ENCODE measurements around the gene PDGFA.
A peak's percentile ranks its signal among the peaks of the same experiment; 100 is the strongest.

The PDGFA gene

DNA sequence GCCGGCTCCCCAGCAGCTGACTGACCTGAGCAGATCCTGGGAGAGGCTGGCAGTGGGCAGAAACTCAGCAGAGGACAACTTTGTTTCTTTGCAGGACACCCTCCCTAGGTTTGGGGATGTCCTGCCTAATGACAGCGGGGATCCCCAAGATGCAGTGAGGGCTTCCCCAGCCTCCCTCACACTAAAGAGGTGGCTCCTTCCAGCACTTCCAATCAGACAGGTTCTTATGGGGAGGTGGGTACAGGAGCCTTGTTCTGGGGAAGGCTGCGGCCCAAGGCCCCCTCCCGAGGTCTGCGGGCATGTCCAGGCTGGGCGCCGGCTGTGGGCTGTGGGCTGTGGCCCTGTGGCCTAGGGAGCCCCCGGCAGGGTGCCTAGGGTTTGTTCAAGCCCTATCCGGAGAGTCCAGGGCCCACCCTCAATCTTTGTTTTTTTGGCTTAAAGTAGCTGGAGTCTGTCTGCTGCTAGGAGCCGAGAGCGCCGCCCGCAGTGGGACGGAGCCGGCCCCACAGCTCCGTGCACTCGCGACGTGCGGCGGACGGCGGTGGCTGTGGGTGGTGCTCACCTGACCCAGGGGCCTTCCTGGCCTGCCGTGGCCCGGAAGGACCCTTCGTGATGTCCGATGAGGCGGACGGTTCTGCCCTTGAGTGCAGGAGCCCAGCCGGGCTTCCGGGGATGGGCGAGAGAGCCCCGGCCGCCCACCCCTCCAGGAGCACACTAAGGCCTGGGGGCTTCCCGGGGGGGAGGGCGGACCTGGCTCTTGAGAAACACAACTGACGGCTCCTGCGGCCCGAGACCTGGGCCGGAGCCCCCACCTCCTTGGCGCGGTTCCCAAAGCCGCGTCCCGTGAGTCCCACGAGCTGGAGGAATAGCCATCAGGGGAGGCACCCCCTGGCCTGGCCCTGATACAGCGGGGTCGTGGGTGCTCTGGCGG lies 57.2 kb downstream of the PDGFA start:
- Histone ChIP-seq H3K4me3 (no peak overlapping the region), H3K36me3 (replicated peaks) (no peaks in the 10 kb centered on the region), H3K9me3 (no peaks in the 10 kb centered on the region), H3K27me3 (ENCODE audit: low read depth) (no peaks in the 10 kb centered on the region), H3K4me1 (no peaks in the 10 kb centered on the region)
- in situ Hi-C loops (cut with MboI; ENCODE audit: low sequenced_read_pairs): no loop called here
- DNase-seq (ENCODE audit: low spot score in 2 of 2): no peak

DNA sequence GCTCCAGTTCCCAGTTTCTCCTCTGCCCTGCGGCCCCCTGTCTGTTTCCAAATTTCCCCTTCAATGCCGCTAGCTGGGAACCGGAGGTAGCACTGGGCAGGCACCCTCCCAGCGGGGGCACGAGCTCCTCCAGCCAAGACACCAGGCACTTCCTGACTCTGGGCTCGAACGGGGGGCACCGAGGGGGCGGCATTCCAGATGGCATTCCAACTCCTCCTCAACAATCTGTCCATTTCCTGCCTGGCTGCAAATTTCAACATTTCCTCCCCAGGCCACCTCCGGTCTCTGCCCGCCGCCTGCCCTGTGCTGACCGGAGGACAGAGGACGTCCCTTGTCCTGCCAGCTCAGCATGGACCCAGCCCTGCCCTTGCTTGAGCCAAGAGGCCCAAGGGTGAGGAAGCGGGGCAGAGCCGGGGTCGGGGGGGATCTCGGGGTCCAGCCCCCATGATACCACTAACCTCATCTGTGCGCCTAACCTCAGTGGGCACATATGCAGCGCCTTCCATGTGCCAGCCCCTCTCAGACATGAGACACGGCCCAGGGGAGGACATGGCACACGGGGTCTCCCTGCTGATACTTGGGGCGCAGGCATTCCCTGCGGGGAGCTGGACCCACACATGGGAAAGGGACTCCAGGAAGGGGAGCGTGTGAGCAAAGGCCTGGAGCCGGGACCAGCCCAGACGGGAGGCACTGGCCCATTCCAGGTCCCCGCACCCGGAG lies 58.0 kb downstream of the PDGFA start:
- DNase-seq (ENCODE audit: low spot score in 2 of 2): no peak
- H3K4me1 ChIP-seq: no peaks in the 10 kb centered on the region
- H3K4me3 ChIP-seq: no peak overlapping the region
- H3K9me3 ChIP-seq: no peaks in the 10 kb centered on the region
- no peaks in the 10 kb centered on the region for H3K36me3 ChIP-seq (replicated peaks)
- in situ Hi-C loops (cut with MboI; ENCODE audit: low sequenced_read_pairs): no loop called here
- no peaks in the 10 kb centered on the region for H3K27me3 ChIP-seq (ENCODE audit: low read depth)

DNA sequence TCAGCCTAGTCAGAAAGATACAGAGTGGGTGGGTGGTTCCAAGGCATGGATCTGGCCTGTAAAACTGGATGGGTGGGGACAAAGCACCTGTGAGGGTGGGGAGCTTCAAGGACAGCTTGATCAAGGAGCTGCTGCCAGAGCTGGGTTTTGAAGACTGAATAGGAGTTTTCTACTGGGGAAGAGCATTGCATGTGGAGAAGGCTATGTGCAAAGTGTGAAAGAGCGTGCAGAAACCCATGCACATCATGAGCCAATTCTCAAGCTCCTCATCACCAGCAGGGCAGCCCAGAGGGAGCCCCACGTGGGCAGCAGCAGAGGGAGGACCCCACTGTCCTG lies 58.6 kb downstream of the PDGFA start:
- no peak for DNase-seq (ENCODE audit: low spot score in 2 of 2)
- Histone ChIP-seq H3K4me1 (no peaks in the 10 kb centered on the region), H3K4me3 (no peak overlapping the region), H3K9me3 (no peaks in the 10 kb centered on the region), H3K27me3 (ENCODE audit: low read depth) (no peaks in the 10 kb centered on the region), H3K36me3 (replicated peaks) (no peaks in the 10 kb centered on the region)
- in situ Hi-C loops (cut with MboI; ENCODE audit: low sequenced_read_pairs): no loop called here

DNA sequence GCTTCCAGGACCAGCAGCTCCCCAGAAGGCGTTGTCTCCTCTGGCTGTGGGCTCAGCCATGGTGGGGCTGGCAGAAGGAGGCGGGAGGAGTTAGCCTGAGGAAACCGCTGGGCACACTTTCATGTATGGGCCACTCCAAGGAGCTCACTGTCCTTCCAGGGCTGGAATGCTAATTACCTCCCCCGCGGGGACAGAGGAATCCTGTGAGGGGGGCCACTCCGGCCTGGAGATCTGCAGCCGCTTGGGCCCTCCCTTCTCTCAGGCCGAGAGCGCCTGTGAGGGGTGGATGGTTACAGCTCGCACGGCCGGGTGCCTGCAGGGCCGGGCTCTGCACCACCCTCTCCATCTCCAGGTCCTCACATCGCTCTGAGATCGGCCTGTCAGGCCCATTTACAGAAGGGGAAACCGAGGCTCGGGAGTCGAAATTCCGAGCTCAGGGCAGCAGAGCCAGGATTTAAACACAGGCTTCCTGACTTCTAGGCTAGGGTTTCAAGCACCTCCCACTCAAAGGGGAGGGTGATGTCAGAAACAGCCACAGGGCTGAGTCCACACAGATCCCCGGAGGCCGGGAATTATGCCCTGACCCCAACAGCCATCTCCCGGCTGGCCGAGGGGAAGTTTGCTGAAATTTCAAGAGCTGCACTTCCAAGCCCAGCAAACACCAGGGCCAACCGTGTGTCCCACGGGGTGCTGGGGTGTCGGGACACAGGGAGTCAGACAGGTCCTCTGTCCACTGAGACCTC lies 59.1 kb downstream of the PDGFA start:
- H3K36me3 ChIP-seq (replicated peaks): no peaks in the 10 kb centered on the region
- no peaks in the 10 kb centered on the region for H3K27me3 ChIP-seq (ENCODE audit: low read depth)
- no peaks in the 10 kb centered on the region for H3K4me1 ChIP-seq
- no peaks in the 10 kb centered on the region for H3K9me3 ChIP-seq
- no peak overlapping the region for H3K4me3 ChIP-seq
- no peak for DNase-seq (ENCODE audit: low spot score in 2 of 2)
- in situ Hi-C loops (cut with MboI; ENCODE audit: low sequenced_read_pairs): no loop called here

DNA sequence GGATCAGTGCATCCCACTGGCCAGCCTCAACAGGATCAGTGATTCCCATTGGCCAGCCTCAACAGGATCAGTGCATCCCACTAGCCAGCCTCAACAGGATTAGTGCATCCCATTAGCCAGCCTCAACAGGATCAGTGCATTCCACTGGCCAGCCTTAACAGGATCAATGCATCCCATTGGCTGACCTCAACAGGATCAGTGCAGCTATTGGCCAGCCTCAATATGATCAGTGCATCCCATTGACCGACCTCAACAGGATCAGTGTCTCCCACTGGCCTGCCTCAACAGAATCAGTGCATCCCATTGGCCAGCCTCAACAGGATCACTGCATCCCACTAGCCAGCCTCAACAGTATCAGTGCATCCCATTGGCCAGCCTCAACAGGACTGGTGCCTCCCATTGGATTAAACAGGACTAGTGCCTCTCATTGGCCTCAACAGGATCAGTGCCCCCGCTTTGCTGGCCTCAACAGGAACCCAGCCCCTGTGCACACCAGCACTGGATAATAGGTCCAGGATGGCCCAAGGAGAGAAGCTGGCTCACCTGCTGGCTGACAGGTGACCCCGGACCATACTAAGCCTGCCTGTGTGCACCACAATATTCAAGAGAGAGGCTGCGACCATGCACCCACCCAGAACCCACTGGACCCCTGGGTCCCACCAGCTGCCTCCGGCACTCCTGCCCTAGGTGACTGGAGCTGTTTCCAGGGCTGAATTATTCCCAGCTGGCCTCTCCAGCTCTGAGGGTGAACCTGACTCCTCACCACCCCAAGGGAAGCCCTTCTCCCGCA lies 59.9 kb downstream of the PDGFA start:
- DNase-seq (ENCODE audit: low spot score in 2 of 2): no peak
- H3K9me3 ChIP-seq: no peaks in the 10 kb centered on the region
- H3K36me3 ChIP-seq (replicated peaks): no peaks in the 10 kb centered on the region
- in situ Hi-C loops (cut with MboI; ENCODE audit: low sequenced_read_pairs): no loop called here
- H3K27me3 ChIP-seq (ENCODE audit: low read depth): no peaks in the 10 kb centered on the region
- H3K4me3 ChIP-seq: no peak overlapping the region
- H3K4me1 ChIP-seq: no peaks in the 10 kb centered on the region

DNA sequence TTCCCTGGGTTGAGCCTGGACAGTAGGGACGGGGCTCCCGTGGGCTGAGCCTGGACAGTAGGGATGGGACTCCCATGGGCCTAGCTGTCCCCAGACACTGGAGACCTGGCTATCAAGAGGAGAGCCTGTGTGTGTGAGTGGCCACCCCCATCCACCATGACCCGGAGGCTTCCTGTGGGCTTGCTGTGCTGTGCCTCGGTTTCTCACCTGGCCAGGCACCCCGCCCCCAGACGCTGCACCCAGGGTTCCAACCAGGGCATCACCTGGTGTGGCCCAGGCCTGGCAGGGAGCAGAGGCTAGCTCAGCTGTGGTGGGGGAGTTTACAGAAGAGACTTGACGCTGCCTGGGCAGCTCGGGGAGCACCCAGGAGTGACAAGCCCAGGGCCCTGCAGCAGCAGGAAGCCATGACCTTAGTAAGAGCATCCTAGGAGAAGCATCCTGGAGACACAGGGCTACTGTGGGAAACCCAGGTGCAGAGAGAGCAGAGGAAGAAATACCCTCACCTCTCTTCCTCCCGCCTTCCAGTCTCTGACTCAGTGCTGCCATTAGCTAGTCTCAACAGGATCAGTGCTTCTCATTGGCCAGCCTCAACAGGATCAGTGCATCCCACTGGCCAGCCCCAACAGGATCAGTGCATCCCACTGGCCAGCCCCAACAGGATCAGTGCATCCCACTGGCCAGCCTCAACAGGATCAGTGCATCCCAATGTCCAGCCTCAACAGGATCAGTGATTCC lies 61.0 kb downstream of the PDGFA start:
- H3K27me3 ChIP-seq (ENCODE audit: low read depth): no peaks in the 10 kb centered on the region
- DNase-seq (ENCODE audit: low spot score in 2 of 2): no peak
- H3K36me3 ChIP-seq (replicated peaks): no peaks in the 10 kb centered on the region
- in situ Hi-C loops (cut with MboI; ENCODE audit: low sequenced_read_pairs): no loop called here
- no peaks in the 10 kb centered on the region for H3K4me1 ChIP-seq
- no peaks in the 10 kb centered on the region for H3K9me3 ChIP-seq
- H3K4me3 ChIP-seq: no peak overlapping the region

DNA sequence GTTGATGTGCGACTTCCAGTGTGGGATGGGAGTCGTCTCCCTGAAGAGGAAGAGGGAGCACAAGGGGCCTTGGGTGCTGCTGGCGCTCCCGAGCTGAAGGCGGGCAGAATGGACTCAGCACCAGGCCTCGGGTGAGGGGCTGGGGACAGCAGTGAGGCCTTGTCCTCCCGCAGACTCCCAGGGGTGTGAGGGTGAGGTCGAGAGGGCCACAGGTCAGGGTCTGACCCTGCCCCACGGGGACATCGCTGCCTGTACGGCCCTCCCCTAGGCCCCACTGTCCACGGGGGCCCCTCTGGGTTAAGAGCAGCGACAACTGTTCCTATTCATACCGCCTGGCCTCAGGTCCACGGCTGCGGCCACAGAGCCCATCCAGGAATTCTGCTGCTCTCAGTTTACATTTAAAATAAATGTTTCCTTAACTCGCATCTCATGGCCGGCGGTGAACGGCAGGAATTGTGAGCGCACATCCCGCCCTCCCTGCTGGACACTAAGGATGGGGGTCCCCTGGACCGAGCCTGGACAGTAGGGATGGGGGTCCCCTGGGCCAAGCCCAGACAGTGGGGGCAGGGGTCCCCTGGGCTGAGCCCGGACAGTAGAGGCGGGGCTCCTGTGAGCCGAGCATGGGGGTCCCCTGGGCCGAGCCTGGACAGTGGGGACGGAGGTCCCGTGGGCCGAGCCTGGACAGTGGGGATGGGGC lies 61.7 kb downstream of the PDGFA start:
- Histone ChIP-seq H3K4me3 (no peak overlapping the region), H3K4me1 (no peaks in the 10 kb centered on the region), H3K27me3 (ENCODE audit: low read depth) (no peaks in the 10 kb centered on the region), H3K9me3 (no peaks in the 10 kb centered on the region), H3K36me3 (replicated peaks) (no peaks in the 10 kb centered on the region)
- in situ Hi-C loops (cut with MboI; ENCODE audit: low sequenced_read_pairs): no loop called here
- no peak for DNase-seq (ENCODE audit: low spot score in 2 of 2)

DNA sequence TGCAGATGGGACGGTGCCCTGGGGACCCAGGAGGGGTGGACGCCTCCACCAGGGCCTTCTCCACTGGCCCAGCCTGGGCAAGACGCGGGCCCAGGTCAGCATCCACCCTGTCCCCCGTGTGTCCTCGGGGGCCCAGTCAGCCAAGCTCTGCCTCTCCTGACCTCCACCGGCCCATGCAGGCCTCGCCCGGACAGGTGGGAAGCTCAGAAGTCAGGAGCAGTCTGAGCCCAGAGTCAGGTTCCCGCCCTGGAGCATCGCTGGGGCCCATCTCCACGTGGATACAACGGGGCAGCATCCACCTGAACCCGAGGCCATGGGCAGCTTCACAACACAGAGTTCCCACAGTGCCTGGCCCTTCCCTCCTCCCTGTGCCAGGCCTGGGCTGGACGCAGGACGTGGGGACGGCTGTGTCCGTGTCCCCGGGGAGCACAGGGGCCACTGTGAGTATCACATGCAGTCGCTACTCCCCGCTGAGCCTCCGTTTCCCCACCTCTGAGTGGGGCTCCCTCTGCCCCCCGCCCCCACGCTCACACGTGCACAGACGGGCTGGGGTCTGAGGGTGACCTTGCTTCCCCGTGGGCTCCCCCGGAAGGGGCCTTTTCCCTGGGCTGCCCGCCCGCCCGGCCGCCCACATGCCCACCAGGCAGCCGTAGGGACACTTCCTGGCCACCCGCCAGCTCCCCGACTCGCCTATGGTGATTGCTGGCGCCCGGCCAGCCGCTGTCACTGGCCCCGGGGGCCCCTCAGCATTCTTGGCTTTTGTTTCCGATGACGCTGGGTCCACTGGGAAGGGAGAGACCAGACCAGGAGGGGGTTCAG lies 64.3 kb downstream of the PDGFA start:
- H3K4me3 ChIP-seq: no peak overlapping the region
- DNase-seq (ENCODE audit: low spot score in 2 of 2): peak in 1 of 2 experiments; percentile 73
- in situ Hi-C loops (cut with MboI; ENCODE audit: low sequenced_read_pairs): no loop called here

DNA sequence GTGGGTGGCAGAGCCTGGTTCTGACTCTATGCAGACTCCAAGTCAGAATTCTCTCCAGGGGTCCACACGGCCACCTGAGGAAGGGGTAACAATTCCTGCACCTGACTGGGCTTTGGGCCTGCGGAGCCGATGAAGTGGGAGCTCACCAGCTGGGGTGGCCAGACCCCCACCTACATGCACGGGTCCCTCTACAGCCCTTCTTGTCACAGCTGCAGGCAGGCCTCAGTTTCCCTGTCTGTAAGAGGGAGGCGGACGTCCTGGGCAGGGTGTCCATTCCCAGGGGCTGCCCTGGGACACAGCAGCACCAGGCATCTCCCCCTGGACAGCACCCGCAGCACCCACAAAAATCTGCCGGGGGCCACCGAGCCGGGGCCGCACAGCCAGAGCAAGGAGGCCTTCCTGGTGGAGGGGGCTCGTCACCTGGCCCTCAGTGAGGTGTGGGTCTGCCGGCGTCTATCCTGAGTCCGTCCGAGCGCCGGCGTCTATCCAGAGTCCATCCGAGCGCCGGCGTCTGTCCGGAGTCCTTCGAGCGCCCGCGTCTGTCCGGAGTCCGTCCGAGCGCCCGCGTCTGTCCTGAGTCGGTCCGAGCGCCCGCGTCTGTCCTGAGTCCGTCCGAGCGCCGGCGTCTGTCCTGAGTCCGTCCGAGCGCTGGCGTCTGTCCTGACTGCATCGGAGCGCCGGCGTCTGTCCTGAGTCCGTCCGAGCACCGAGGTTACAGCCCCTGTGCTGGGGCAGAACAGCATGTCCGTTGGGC lies 65.1 kb downstream of the PDGFA start:
- in situ Hi-C loops (cut with MboI; ENCODE audit: low sequenced_read_pairs): no loop called here
- DNase-seq (ENCODE audit: low spot score in 2 of 2): no peak

More for the DNA sequence above, 64.3 kb downstream of the PDGFA start:
- Histone ChIP-seq H3K4me1 (no peaks in the 10 kb centered on the region), H3K27me3 (ENCODE audit: low read depth) (no peaks in the 10 kb centered on the region), H3K9me3 (no peaks in the 10 kb centered on the region), H3K36me3 (replicated peaks) (no peaks in the 10 kb centered on the region)

DNA sequence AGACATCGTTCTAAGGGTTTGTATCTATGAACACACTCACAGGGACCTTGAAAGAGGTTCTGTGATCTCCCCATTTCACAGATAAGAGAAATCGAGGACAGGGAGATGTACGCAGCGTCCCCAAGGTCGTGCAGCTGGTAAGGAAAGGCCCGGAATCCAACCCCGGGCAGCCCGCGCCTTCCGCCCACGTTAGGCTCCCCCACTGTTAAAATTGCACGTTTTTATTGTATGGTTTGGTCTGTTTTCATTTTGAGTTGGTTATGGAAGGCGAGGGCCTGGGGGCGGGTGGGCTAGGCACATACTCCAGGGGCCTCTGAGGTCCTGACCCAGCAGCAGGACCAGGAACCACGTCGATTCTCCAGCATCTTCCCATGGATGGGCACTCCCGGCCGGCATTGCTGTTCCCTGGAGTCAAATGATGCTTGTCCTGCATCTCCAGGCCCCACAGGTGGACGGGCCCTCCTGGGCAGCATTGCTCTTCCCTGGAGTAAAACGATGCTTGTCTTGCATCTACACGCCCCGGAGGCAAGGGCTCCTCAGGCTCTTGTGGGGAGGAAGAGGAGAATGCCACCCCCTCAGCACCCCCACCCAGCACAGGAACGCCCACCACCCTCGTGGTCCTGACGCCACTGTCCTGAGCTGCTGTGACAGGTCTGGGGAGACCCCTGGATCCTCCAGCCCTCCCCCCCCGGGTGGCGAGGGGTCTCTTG lies 65.9 kb downstream of the PDGFA start:
- H3K4me1 ChIP-seq: no peaks in the 10 kb centered on the region
- H3K27me3 ChIP-seq (ENCODE audit: low read depth): no peaks in the 10 kb centered on the region
- in situ Hi-C loops (cut with MboI; ENCODE audit: low sequenced_read_pairs): no loop called here

More for the DNA sequence above, 65.1 kb downstream of the PDGFA start:
- Histone ChIP-seq H3K9me3 (no peaks in the 10 kb centered on the region), H3K4me1 (no peaks in the 10 kb centered on the region), H3K4me3 (no peak overlapping the region), H3K36me3 (replicated peaks) (no peaks in the 10 kb centered on the region), H3K27me3 (ENCODE audit: low read depth) (no peaks in the 10 kb centered on the region)

More for the DNA sequence above, 65.9 kb downstream of the PDGFA start:
- H3K4me3 ChIP-seq: no peak overlapping the region
- DNase-seq (ENCODE audit: low spot score in 2 of 2): no peak
- no peaks in the 10 kb centered on the region for H3K36me3 ChIP-seq (replicated peaks)
- H3K9me3 ChIP-seq: no peaks in the 10 kb centered on the region
